Astrocyte (in vitro differentiated cells and primary cell): ENCODE measurements around the gene GALNS.

Experiments used
- EZH2 ChIP-seq: IDR thresholded peaks from 2 replicates; pipeline ENCODE4 v1.6.1; 2012; ENCODE audit warnings: mild to moderate bottlenecking, low read length, inconsistent platforms; ENCODE audit not compliant: insufficient read depth
- TF ChIP-seq, protein P1 (sequence below): IDR thresholded peaks from 2 replicates; pipeline ENCODE4 v1.5.1; 2011; ENCODE audit warnings: low read depth, mild to moderate bottlenecking, inconsistent platforms, low read length, moderate library complexity; ENCODE audit not compliant: insufficient read depth

- TF ChIP-seq, protein P1, sequence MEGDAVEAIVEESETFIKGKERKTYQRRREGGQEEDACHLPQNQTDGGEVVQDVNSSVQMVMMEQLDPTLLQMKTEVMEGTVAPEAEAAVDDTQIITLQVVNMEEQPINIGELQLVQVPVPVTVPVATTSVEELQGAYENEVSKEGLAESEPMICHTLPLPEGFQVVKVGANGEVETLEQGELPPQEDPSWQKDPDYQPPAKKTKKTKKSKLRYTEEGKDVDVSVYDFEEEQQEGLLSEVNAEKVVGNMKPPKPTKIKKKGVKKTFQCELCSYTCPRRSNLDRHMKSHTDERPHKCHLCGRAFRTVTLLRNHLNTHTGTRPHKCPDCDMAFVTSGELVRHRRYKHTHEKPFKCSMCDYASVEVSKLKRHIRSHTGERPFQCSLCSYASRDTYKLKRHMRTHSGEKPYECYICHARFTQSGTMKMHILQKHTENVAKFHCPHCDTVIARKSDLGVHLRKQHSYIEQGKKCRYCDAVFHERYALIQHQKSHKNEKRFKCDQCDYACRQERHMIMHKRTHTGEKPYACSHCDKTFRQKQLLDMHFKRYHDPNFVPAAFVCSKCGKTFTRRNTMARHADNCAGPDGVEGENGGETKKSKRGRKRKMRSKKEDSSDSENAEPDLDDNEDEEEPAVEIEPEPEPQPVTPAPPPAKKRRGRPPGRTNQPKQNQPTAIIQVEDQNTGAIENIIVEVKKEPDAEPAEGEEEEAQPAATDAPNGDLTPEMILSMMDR = no peak
- peak; percentile 34 for TF ChIP-seq EZH2
These were observed 14.0 kb upstream of the GALNS start for GRCh38 chr16:88870608-88871348.
